ENCODE data around the gene FABP6.

FABP6 gene

DNA sequence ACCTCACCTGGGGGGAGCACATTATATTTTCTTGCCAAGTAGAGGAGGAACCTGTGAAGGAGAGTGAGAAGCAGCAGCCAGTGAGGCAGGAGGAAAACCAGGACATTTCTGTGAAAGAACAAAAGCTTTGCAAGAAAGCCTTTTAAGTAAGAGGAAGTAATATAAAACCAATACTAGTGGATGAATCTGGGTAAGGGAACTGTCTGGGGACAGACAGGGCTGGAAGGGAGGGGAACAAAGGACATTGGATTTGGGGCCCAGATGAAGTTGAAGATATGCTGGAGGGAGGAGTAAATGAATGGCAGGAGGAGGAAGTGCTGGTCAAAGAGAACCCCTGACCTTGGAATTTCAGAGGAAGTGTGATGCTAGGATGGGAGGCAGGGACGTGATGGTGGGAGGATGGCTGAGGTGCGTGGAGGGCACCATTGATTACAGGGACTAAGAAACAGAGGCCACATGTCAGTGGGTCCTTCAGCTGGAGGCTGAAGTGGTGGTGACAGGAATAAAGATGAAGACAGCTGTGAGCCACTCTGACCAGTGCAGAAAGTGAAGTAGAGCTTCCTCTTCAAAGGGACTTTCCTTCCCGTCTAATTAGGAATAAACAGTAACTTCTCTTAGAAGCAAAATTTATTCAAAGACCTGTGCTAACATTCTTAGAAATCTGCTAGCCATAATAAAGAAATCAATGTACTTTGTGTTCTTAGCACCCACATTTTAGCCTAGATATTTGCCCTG is 43.5 kb upstream of the FABP6 start:
- DNase-seq: no peak
- no peak overlapping the region for H3K23ac ChIP-seq (ENCODE audit: low read length)
- H3K4ac ChIP-seq (ENCODE audit: low read depth, low read length): no peak overlapping the region
- H2BK12ac ChIP-seq (ENCODE audit: low read length): no peak overlapping the region
- peaks cover 5 to 14% of the 10 kb centered on the region in 2 experiments for H3K4me1 ChIP-seq (ENCODE audit: control insufficient read depth in 1 of 2, insufficient read depth in 2 of 2, low read length in 2 of 2)
- no peak overlapping the region for H3K27ac ChIP-seq (ENCODE audit: low read depth, low read length)
- peaks cover 2% of the 10 kb centered on the region for H3K79me1 ChIP-seq (ENCODE audit: low read length)
- H2AK5ac ChIP-seq (ENCODE audit: low read length): no peak overlapping the region
- no peak overlapping the region for H2AFZ ChIP-seq (ENCODE audit: insufficient read depth, low read length, poor library complexity)
- H4K12ac ChIP-seq (ENCODE audit: low read depth, low read length): no peak overlapping the region
- WGBS (ENCODE audit: extremely low coverage, insufficient coverage, insufficient read length): no CpG with 5 or more reads among the region's 3 CpGs
- no peak overlapping the region for H3K9ac ChIP-seq (ENCODE audit: low read length)
- no peak overlapping the region for H2BK120ac ChIP-seq (ENCODE audit: insufficient read depth, low read length, poor library complexity)
- no peak overlapping the region for H4K91ac ChIP-seq (ENCODE audit: low read depth, low read length)
- H3K36me3 ChIP-seq (ENCODE audit: control insufficient read depth in 1 of 2, insufficient read depth in 2 of 2, low read length in 2 of 2): no peaks in the 10 kb centered on the region
- H2BK5ac ChIP-seq (ENCODE audit: low read depth, low read length, poor library complexity): no peak overlapping the region
- no peaks in the 10 kb centered on the region for H3K27me3 ChIP-seq (ENCODE audit: insufficient read depth, low read length)
- no peak overlapping the region for H3K14ac ChIP-seq (ENCODE audit: low read length)
- H3K4me2 ChIP-seq (ENCODE audit: low read length): no peak overlapping the region
- H4K8ac ChIP-seq (ENCODE audit: low read depth, low read length): no peak overlapping the region
- peaks cover 3% of the 10 kb centered on the region for H3K9me3 ChIP-seq (ENCODE audit: insufficient read depth, low read depth, low read length)
- H3K18ac ChIP-seq (ENCODE audit: low read length): no peak overlapping the region
- no peaks in the 10 kb centered on the region for H3K79me2 ChIP-seq (ENCODE audit: control insufficient read depth, insufficient read depth, low read length, poor library complexity)
- H3K4me3 ChIP-seq (ENCODE audit: low read depth, low read length): no peak overlapping the region

DNA sequence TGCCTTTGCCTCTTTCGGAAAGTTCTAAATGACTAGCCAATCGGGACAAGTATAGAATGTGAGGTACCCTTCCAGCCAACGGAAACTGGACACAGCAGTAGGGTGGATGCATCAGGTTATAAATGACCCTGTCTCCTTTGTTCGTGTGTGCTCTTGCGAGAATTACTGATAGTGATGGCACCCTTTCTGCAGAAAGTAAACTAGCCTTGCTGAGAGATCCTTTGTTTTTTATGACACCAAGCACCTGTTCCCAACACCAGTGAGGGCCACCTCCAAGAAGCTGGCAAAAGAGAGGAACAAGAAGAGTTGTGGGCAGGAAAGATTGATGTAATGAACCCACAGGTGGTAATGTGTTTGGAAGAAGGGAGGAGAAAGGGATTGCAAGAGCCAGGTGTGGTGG is 42.8 kb upstream of the FABP6 start:
- H2AFZ ChIP-seq (ENCODE audit: insufficient read depth, low read length, poor library complexity): no peak overlapping the region
- peaks cover 2% of the 10 kb centered on the region for H3K79me1 ChIP-seq (ENCODE audit: low read length)
- H3K9ac ChIP-seq (ENCODE audit: low read length): no peak overlapping the region
- no peak overlapping the region for H4K91ac ChIP-seq (ENCODE audit: low read depth, low read length)
- H4K8ac ChIP-seq (ENCODE audit: low read depth, low read length): no peak overlapping the region
- H3K18ac ChIP-seq (ENCODE audit: low read length): no peak overlapping the region
- H3K4me3 ChIP-seq (ENCODE audit: low read depth, low read length): no peak overlapping the region
- no peak overlapping the region for H3K14ac ChIP-seq (ENCODE audit: low read length)
- WGBS (ENCODE audit: extremely low coverage, insufficient coverage, insufficient read length): no CpG with 5 or more reads among the region's 5 CpGs
- H3K27ac ChIP-seq (ENCODE audit: low read depth, low read length): no peak overlapping the region
- no peak overlapping the region for H2AK5ac ChIP-seq (ENCODE audit: low read length)
- no peak overlapping the region for H3K23ac ChIP-seq (ENCODE audit: low read length)
- no peaks in the 10 kb centered on the region for H3K79me2 ChIP-seq (ENCODE audit: control insufficient read depth, insufficient read depth, low read length, poor library complexity)
- DNase-seq: no peak
- H3K9me3 ChIP-seq (ENCODE audit: insufficient read depth, low read depth, low read length): peaks cover 3% of the 10 kb centered on the region
- no peak overlapping the region for H2BK5ac ChIP-seq (ENCODE audit: low read depth, low read length, poor library complexity)
- H2BK120ac ChIP-seq (ENCODE audit: insufficient read depth, low read length, poor library complexity): no peak overlapping the region
- H2BK12ac ChIP-seq (ENCODE audit: low read length): no peak overlapping the region
- no peaks in the 10 kb centered on the region for H3K36me3 ChIP-seq (ENCODE audit: control insufficient read depth in 1 of 2, insufficient read depth in 2 of 2, low read length in 2 of 2)
- no peak overlapping the region for H4K12ac ChIP-seq (ENCODE audit: low read depth, low read length)
- H3K4me1 ChIP-seq (ENCODE audit: control insufficient read depth in 1 of 2, insufficient read depth in 2 of 2, low read length in 2 of 2): peaks cover 5 to 14% of the 10 kb centered on the region in 2 experiments
- no peak overlapping the region for H3K4ac ChIP-seq (ENCODE audit: low read depth, low read length)
- no peak overlapping the region for H3K4me2 ChIP-seq (ENCODE audit: low read length)
- H3K27me3 ChIP-seq (ENCODE audit: insufficient read depth, low read length): no peaks in the 10 kb centered on the region

DNA sequence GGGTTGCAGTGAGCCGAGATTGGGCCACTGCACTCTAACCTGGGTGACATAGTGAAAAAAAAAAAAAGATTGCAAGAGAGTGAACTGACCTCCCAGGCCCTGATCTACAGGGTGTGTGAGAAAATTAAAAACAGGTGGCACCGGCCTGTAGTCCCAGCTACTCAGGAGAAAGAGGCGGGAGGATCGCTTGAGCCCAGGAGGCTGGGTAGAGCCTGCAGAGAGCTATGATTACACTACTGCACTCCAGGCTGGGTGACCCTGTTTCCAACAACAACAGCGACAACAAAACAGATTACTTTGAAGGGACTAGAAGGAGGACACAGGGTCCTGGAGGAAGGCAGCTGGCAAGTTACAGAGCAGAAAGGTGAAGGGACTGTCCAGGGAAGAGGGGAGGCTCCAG is 42.2 kb upstream of the FABP6 start:
- Histone ChIP-seq H2BK120ac (ENCODE audit: insufficient read depth, low read length, poor library complexity) (no peak overlapping the region), H3K4ac (ENCODE audit: low read depth, low read length) (no peak overlapping the region)

DNA sequence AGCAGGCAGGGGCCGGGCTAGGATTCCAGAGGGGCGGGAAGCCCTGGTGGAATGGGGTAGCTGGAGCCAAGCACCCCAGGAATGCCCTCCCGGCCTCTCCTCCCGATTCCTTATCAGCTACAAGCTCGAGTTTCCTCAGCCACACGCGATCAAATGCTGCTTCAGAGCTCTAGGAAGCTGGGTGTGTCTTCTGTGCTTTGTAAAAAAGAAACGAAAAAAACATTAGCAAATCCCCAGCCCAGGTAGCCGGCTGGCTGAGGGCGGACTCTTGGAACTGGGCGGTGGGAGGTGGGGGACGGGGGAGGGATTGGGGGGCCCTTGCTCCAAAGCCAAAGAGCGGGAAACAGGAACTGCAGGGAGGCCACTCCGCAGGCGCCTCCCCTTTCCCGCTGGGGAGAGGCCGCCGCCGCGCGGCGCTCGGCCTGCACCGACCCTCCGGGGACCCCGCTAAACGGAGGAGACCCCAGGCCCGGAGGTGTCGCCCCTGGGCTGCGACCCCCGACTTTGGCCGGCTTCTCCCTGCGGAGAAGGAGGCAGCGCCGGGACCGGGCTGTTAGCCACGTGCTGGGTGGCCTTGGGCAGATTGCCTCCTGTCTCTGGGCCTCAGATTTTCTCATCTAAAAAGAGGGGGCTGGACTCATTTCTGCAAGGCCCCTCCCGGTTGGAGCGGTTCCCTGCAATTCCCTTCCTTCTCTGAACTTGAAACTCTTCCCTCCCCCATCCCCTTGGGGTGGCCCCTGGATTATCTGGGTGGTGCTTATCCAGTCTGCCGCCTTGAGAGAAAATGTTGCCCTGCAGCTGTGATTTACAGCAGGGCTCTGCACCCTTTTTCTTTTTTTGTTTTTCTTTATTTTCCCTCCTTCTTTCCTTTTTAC is 40.9 kb upstream of the FABP6 start:
- Histone ChIP-seq H3K79me2 (ENCODE audit: control insufficient read depth, insufficient read depth, low read length, poor library complexity) (no peaks in the 10 kb centered on the region), H3K79me1 (ENCODE audit: low read length) (peaks cover 2% of the 10 kb centered on the region), H4K91ac (ENCODE audit: low read depth, low read length) (peak overlapping the region; percentile 79), H3K4ac (ENCODE audit: low read depth, low read length) (no peak overlapping the region), H3K9me3 (ENCODE audit: insufficient read depth, low read depth, low read length) (peaks cover 3% of the 10 kb centered on the region), H3K14ac (ENCODE audit: low read length) (peak overlapping the region; percentile 46), H2BK12ac (ENCODE audit: low read length) (peak overlapping the region; percentile 42), H2BK5ac (ENCODE audit: low read depth, low read length, poor library complexity) (no peak overlapping the region), H3K23ac (ENCODE audit: low read length) (no peak overlapping the region), H3K27me3 (ENCODE audit: insufficient read depth, low read length) (no peaks in the 10 kb centered on the region), H2AK5ac (ENCODE audit: low read length) (no peak overlapping the region), H4K12ac (ENCODE audit: low read depth, low read length) (peak overlapping the region; percentile 73), H2AFZ (ENCODE audit: insufficient read depth, low read length, poor library complexity) (peak overlapping the region; percentile 69), H3K18ac (ENCODE audit: low read length) (no peak overlapping the region), H3K36me3 (ENCODE audit: control insufficient read depth in 1 of 2, insufficient read depth in 2 of 2, low read length in 2 of 2) (no peaks in the 10 kb centered on the region), H2BK120ac (ENCODE audit: insufficient read depth, low read length, poor library complexity) (peak overlapping the region; percentile 88), H3K27ac (ENCODE audit: low read depth, low read length) (peak overlapping the region; percentile 33), H3K4me2 (ENCODE audit: low read length) (peak overlapping the region; percentile 66), H4K8ac (ENCODE audit: low read depth, low read length) (peak overlapping the region; percentile 70), H3K9ac (ENCODE audit: low read length) (no peak overlapping the region), H3K4me3 (ENCODE audit: low read depth, low read length) (peak overlapping the region; percentile 60), H3K4me1 (ENCODE audit: control insufficient read depth in 1 of 2, insufficient read depth in 2 of 2, low read length in 2 of 2) (peaks cover 2 to 9% of the 10 kb centered on the region in 2 experiments)
- no peak for DNase-seq
- WGBS (ENCODE audit: extremely low coverage, insufficient coverage, insufficient read length): no CpG with 5 or more reads among the region's 40 CpGs

More for the DNA sequence above, 42.2 kb upstream of the FABP6 start:
- no CpG with 5 or more reads among the region's 5 CpGs for WGBS (ENCODE audit: extremely low coverage, insufficient coverage, insufficient read length)
- H3K14ac ChIP-seq (ENCODE audit: low read length): no peak overlapping the region
- no peak overlapping the region for H2AK5ac ChIP-seq (ENCODE audit: low read length)
- peaks cover 5 to 14% of the 10 kb centered on the region in 2 experiments for H3K4me1 ChIP-seq (ENCODE audit: control insufficient read depth in 1 of 2, insufficient read depth in 2 of 2, low read length in 2 of 2)
- no peak overlapping the region for H3K18ac ChIP-seq (ENCODE audit: low read length)
- no peak overlapping the region for H2BK5ac ChIP-seq (ENCODE audit: low read depth, low read length, poor library complexity)
- H4K12ac ChIP-seq (ENCODE audit: low read depth, low read length): no peak overlapping the region
- H3K27ac ChIP-seq (ENCODE audit: low read depth, low read length): no peak overlapping the region
- H3K4me2 ChIP-seq (ENCODE audit: low read length): no peak overlapping the region
- no peaks in the 10 kb centered on the region for H3K27me3 ChIP-seq (ENCODE audit: insufficient read depth, low read length)
- H4K8ac ChIP-seq (ENCODE audit: low read depth, low read length): no peak overlapping the region
- H3K9me3 ChIP-seq (ENCODE audit: insufficient read depth, low read depth, low read length): peaks cover 3% of the 10 kb centered on the region
- no peak overlapping the region for H2AFZ ChIP-seq (ENCODE audit: insufficient read depth, low read length, poor library complexity)
- peaks cover 2% of the 10 kb centered on the region for H3K79me1 ChIP-seq (ENCODE audit: low read length)
- no peak overlapping the region for H4K91ac ChIP-seq (ENCODE audit: low read depth, low read length)
- no peaks in the 10 kb centered on the region for H3K79me2 ChIP-seq (ENCODE audit: control insufficient read depth, insufficient read depth, low read length, poor library complexity)
- DNase-seq: peak in 1 of 2 donors; percentile 27
- H3K4me3 ChIP-seq (ENCODE audit: low read depth, low read length): no peak overlapping the region
- H3K23ac ChIP-seq (ENCODE audit: low read length): no peak overlapping the region
- no peak overlapping the region for H3K9ac ChIP-seq (ENCODE audit: low read length)
- H3K36me3 ChIP-seq (ENCODE audit: control insufficient read depth in 1 of 2, insufficient read depth in 2 of 2, low read length in 2 of 2): no peaks in the 10 kb centered on the region
- no peak overlapping the region for H2BK12ac ChIP-seq (ENCODE audit: low read length)
